B cell (primary cell): ENCODE data around the gene CDYL. TPM values are rescaled to one million over a fixed set of nuclear protein-coding genes. Genes with fewer than 3 reads are reported as not detected.

Experiments used
- ATAC-seq: fragments of 200-7000 bp; cut with Tn5 transposase; one replicate; pipeline ENCODE4 v1.10.0; 2021; ENCODE audit warnings: low read depth, mild to moderate bottlenecking, moderate number of reproducible peaks, moderate library complexity
- CTCF ChIA-PET: fragments of 350-600 bp; sonication (Branson Sonifier 250); formaldehyde crosslinking; loops from one replicate; lab custom pipeline; 2021; ENCODE audit warnings: antibody characterized with exemption, inconsistent platforms; lab: Charles Lee
- POLR2A ChIA-PET: fragments of 350-600 bp; sonication (Branson Sonifier 250); formaldehyde crosslinking; loops from one replicate; lab custom pipeline; 2021; ENCODE audit warnings: antibody characterized with exemption; lab: Charles Lee
- DNase-seq: peaks from one replicate; pipeline ENCODE4 v3.0.0; 2013
- H2AFZ ChIP-seq: 2 replicates; pipeline ENCODE4 v1.6.1; 2012; ENCODE audit warnings: mild to moderate bottlenecking, low read depth, low read length; ENCODE audit not compliant: insufficient read depth, poor library complexity, severe bottlenecking
- H3K27ac ChIP-seq, 2 donors: 1 replicate in 1 of 2; 2 replicates in 1 of 2; pipeline ENCODE4 v1.5.1; 2012 to 2013; ENCODE audit warnings: low read length in 2 of 2, mild to moderate bottlenecking in 2 of 2, moderate library complexity in 1 of 2
- H3K27me3 ChIP-seq, 4 experiments: fragments of 200-600 bp in 1 of 4; sonication (generic) in 1 of 4; replicated peaks in 1 of 4; 1 replicate in 2 of 4; 2 replicates in 2 of 4; pipeline versions ENCODE4 v1.6.1 to v1.7.0; 2013 to 2016; ENCODE audit warnings: low read length in 3 of 4, mild to moderate bottlenecking in 2 of 4, mixed read lengths in 1 of 4, moderate library complexity in 1 of 4; ENCODE audit not compliant: insufficient read depth in 4 of 4, control insufficient read depth in 3 of 4; ENCODE audit errors: control extremely low read depth in 1 of 4
- H3K36me3 ChIP-seq, 2 experiments: replicated peaks in 1 of 2; 1 replicate in 1 of 2; 2 replicates in 1 of 2; pipeline versions ENCODE4 v1.6.1 to v1.7.1; 2013; ENCODE audit warnings: low read length in 1 of 2; ENCODE audit not compliant: insufficient read depth in 2 of 2, control insufficient read depth in 1 of 2; ENCODE audit errors: control extremely low read depth in 1 of 2, extremely low read depth in 1 of 2
- H3K4me1 ChIP-seq, 2 donors: fragments of 200-600 bp in 1 of 2; sonication (generic) in 1 of 2; 1 replicate in 1 of 2; 2 replicates in 1 of 2; pipeline versions ENCODE4 v1.5.1 to v1.6.1; 2013 to 2017; ENCODE audit warnings: low read length in 2 of 2; ENCODE audit not compliant: control insufficient read depth in 2 of 2, insufficient read depth in 2 of 2
- H3K4me2 ChIP-seq: replicated peaks from 2 replicates; pipeline ENCODE3; 2012; ENCODE audit warnings: mild to moderate bottlenecking, low read depth, low read length; ENCODE audit not compliant: poor library complexity, severe bottlenecking
- H3K4me3 ChIP-seq, 5 experiments: fragments of 200-600 bp in 1 of 5; sonication (generic) in 1 of 5; 1 replicate in 3 of 5; 2 replicates in 2 of 5; pipeline versions ENCODE4 v1.5.1 to v1.7.0; 2011 to 2016; ENCODE audit warnings: low read length in 4 of 5, mild to moderate bottlenecking in 4 of 5, low read depth in 2 of 5, control low read depth in 1 of 5, moderate library complexity in 1 of 5; ENCODE audit not compliant: insufficient read depth in 1 of 5; ENCODE audit errors: control extremely low read depth in 1 of 5, extremely low read depth in 1 of 5
- H3K79me2 ChIP-seq: fragments of 200-600 bp; sonication (generic); one replicate; pipeline ENCODE4 v1.6.0; 2016; ENCODE audit warnings: low read length; ENCODE audit not compliant: control insufficient read depth, insufficient read depth
- H3K9ac ChIP-seq: fragments of 200-600 bp; sonication (generic); 2 replicates; pipeline ENCODE4 v1.6.1; 2017; ENCODE audit warnings: mild to moderate bottlenecking, low read length, moderate library complexity
- H3K9me3 ChIP-seq, 3 donors: one replicate each; pipeline versions ENCODE4 v1.6.1 to v1.7.1; 2013; ENCODE audit warnings: low read length in 2 of 3; ENCODE audit not compliant: control insufficient read depth in 2 of 3, insufficient read depth in 1 of 3; ENCODE audit errors: control extremely low read depth in 1 of 3
- H4K20me1 ChIP-seq: 2 replicates; pipeline ENCODE4 v1.6.0; 2012; ENCODE audit warnings: mild to moderate bottlenecking, low read length; ENCODE audit not compliant: insufficient read depth, control insufficient read depth, poor library complexity, severe bottlenecking
- H3K27ac Mint-ChIP-seq: one replicate; pipeline ENCODE4 v1.8.0; 2021; ENCODE audit warnings: mixed read lengths
- H3K27me3 Mint-ChIP-seq: one replicate; pipeline ENCODE4 v1.8.0; 2021; ENCODE audit warnings: mixed read lengths
- H3K4me1 Mint-ChIP-seq: one replicate; pipeline ENCODE4 v1.8.0; 2021; ENCODE audit warnings: mixed read lengths
- H3K4me3 Mint-ChIP-seq: one replicate; pipeline ENCODE4 v1.8.0; 2021; ENCODE audit warnings: mixed read lengths
- H3K9me3 Mint-ChIP-seq: one replicate; pipeline ENCODE4 v1.8.0; 2022; ENCODE audit warnings: mixed read lengths; ENCODE audit not compliant: insufficient read depth
- EZH2 ChIP-seq: IDR thresholded peaks from 2 replicates; pipeline ENCODE4 v1.6.1; 2012; ENCODE audit warnings: borderline replicate concordance, low read depth, mild to moderate bottlenecking, moderate library complexity, low read length; ENCODE audit not compliant: insufficient read depth, poor library complexity, severe bottlenecking
- WGBS: methylation state at CpG from one replicate; pipeline ENCODE4 v1.1.5; 2013; ENCODE audit warnings: missing lambda C conversion rate; ENCODE audit not compliant: insufficient coverage; 5-methylcytosine and 5-hydroxymethylcytosine counted together
- intact Hi-C: fragments of 100-400 bp; cut with micrococcal nuclease; formaldehyde crosslinking; loops from one replicate; pipeline ENCODE4 v1.10.0; 2022
- polyA plus RNA-seq: library from polyadenylated mRNA; depleted of rRNA; stranded (reverse); fragments of >200 nt; gene quantifications from 2 replicates; pipeline ENCODE4 v1.2.3, GENCODE V29; 2012
- total RNA-seq, 2 donors: library from RNA; stranded (reverse); fragments of 120-200 nt in 1 of 2; gene quantifications; 1 replicate in 1 of 2; 2 replicates in 1 of 2; pipeline versions ENCODE4 v1.2.3 to v1.2.4, GENCODE V29; 2013 to 2022
- TF ChIP-seq, protein P1 (sequence below): fragments of 200-600 bp; IDR thresholded peaks from one replicate; pipeline ENCODE4 v1.8.0; 2022; ENCODE audit warnings: antibody characterized with exemption, mild to moderate bottlenecking

CDYL gene
- total and polyA plus RNA-seq, 2 donors (not counting 1 experiment from before 2014, with no cell fraction given): 15.6 to 63.0 TPM

GRCh38 chr6:4806337-4806725 is 30.1 kb downstream of the CDYL start:
- peaks cover 0 to 6% of the 10 kb centered on the region in 2 experiments for H3K36me3 ChIP-seq
- peaks cover 97% of the 10 kb centered on the region for H3K79me2 ChIP-seq
- H2AFZ ChIP-seq: no peak overlapping the region
- intact Hi-C loops: no loop called here
- H3K27ac ChIP-seq: no peak overlapping the region
- H3K9ac ChIP-seq: no peak overlapping the region
- Mint-ChIP-seq H3K9me3 (peaks cover 5% of the 10 kb centered on the region), H3K27ac (no peak overlapping the region), H3K4me3 (no peak overlapping the region), H3K4me1 (peaks cover 73% of the 10 kb centered on the region), H3K27me3 (no peaks in the 10 kb centered on the region)
- CTCF ChIA-PET: no interaction called here
- no peaks in the 10 kb centered on the region for H3K9me3 ChIP-seq
- H3K4me3 ChIP-seq: no peak overlapping the region
- no peak for TF ChIP-seq EZH2
- TF ChIP-seq, protein P1, sequence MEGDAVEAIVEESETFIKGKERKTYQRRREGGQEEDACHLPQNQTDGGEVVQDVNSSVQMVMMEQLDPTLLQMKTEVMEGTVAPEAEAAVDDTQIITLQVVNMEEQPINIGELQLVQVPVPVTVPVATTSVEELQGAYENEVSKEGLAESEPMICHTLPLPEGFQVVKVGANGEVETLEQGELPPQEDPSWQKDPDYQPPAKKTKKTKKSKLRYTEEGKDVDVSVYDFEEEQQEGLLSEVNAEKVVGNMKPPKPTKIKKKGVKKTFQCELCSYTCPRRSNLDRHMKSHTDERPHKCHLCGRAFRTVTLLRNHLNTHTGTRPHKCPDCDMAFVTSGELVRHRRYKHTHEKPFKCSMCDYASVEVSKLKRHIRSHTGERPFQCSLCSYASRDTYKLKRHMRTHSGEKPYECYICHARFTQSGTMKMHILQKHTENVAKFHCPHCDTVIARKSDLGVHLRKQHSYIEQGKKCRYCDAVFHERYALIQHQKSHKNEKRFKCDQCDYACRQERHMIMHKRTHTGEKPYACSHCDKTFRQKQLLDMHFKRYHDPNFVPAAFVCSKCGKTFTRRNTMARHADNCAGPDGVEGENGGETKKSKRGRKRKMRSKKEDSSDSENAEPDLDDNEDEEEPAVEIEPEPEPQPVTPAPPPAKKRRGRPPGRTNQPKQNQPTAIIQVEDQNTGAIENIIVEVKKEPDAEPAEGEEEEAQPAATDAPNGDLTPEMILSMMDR: no peak
- no peaks in the 10 kb centered on the region for H3K27me3 ChIP-seq
- DNase-seq: no peak
- H4K20me1 ChIP-seq: peaks cover 89% of the 10 kb centered on the region
- 90% methylated on average over 2 of the region's 7 CpGs for WGBS
- ATAC-seq: no peak
- no peak overlapping the region for H3K4me2 ChIP-seq
- POLR2A ChIA-PET: no interaction called here
- peaks cover 33 to 39% of the 10 kb centered on the region in 2 donors for H3K4me1 ChIP-seq

DNA sequence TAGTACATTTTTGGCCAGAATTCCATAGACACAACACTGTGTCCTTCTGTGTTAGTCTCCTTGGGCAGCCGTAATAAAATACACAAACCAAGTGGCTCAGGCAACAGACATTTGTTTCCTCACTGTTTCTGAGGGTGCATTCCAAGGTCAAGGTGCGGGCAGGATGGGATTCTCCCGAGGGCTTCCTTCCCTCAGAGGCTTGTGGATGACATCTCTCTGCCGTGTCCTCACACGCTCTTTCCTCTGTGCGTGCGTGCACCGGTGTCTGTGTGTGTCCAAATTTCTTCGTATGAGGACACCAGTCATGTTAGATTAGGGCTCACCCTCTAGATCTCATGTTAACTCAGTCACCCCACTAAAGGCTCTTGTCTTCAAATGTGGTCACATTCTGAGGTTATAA is 30.6 kb downstream of the CDYL start:
- ATAC-seq (no peak), DNase-seq (no peak)
- WGBS: 98% methylated on average over 9 of the region's 9 CpGs
- Histone ChIP-seq H3K4me2 (no peak overlapping the region), H3K27me3 (no peaks in the 10 kb centered on the region), H3K9me3 (no peaks in the 10 kb centered on the region), H3K4me1 (peaks cover 33 to 39% of the 10 kb centered on the region in 2 donors), H4K20me1 (peaks cover 89% of the 10 kb centered on the region), H3K36me3 (peaks cover 0 to 6% of the 10 kb centered on the region in 2 experiments), H3K4me3 (no peak overlapping the region), H2AFZ (no peak overlapping the region), H3K79me2 (peaks cover 97% of the 10 kb centered on the region), H3K27ac (no peak overlapping the region), H3K9ac (no peak overlapping the region)
- Mint-ChIP-seq H3K27ac (no peak overlapping the region), H3K27me3 (no peaks in the 10 kb centered on the region), H3K9me3 (peaks cover 5% of the 10 kb centered on the region), H3K4me1 (peaks cover 71% of the 10 kb centered on the region), H3K4me3 (no peak overlapping the region)
- TF ChIP-seq, protein P1: no peak
- TF ChIP-seq EZH2: no peak
- intact Hi-C loops: no loop called here
- ChIA-PET CTCF (interaction anchor here (0.9 kb wide), 1 partner anchor 493 kb away, joined by 3 read pairs; no protein-coding TSS in a partner anchor), POLR2A (interaction anchor here (0.6 kb wide), 1 partner anchor 30 kb away, joined by 4 read pairs; no protein-coding TSS in a partner anchor)
